Measurements from ENCODE around the gene CD244.

CD244 gene

DNA sequence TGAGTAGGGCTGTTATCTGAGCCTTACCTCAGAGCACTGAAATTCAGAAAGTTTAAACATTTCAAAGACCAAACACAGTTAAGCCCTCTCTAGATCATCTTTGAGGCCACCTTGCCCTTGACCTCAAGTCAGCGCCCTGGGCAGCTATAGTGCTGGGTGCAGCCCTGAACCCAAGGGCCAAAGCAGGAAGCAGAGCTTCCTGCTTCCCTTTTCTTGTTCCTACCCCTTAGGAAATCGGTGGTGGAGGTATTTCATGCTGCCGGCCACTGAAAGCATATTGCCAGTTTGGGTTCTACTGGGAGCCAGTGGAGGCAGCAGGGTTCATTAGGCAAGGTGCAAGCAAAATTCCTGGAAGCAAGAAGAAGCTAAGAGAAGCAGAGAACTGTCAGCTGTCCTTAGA, 26.1 kb downstream of the CD244 start:
- Histone ChIP-seq H3K9ac (ENCODE audit: low read depth in 1 of 2, low read length in 2 of 2) (no peak overlapping the region), H3K27me3 (ENCODE audit: control insufficient read depth in 1 of 2, insufficient read depth in 2 of 2, low read length in 2 of 2) (no peaks in the 10 kb centered on the region), H3K36me3 (ENCODE audit: control insufficient read depth in 1 of 2, insufficient read depth in 2 of 2, low read length in 2 of 2) (no peaks in the 10 kb centered on the region), H3K4me3 (ENCODE audit: low read depth in 1 of 2, low read length in 2 of 2) (no peak overlapping the region), H3K9me3 (ENCODE audit: control insufficient read depth in 1 of 2, low read length in 2 of 2) (no peaks in the 10 kb centered on the region), H3K4me1 (ENCODE audit: control insufficient read depth in 1 of 2, insufficient read depth in 2 of 2, low read length in 2 of 2) (peaks cover 9 to 22% of the 10 kb centered on the region in 2 donors), H3K27ac (ENCODE audit: low read depth, low read length) (no peak overlapping the region)

DNA sequence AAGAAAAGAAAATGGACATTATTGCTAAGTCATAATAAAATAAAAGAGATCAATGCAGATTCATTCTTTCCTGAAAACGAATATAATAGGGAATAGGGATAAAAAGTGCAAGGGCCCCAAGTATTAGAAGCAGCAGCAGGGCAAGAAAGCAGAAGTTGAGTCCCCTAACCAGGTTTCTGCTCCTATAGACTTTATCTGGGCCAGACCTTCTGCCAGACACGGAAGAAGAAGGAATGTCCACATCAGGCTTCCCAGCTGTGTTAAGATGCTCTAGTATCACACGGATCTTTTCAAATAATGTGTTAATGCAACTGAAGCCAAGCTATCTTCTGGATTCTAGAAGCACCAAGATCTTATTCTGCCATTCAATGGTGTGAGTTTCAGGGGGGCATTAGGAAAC, 26.9 kb downstream of the CD244 start:
- H3K4me1 ChIP-seq (ENCODE audit: control insufficient read depth in 1 of 2, insufficient read depth in 2 of 2, low read length in 2 of 2): peaks cover 9 to 22% of the 10 kb centered on the region in 2 donors
- no peak overlapping the region for H3K4me3 ChIP-seq (ENCODE audit: low read depth in 1 of 2, low read length in 2 of 2)
- H3K36me3 ChIP-seq (ENCODE audit: control insufficient read depth in 1 of 2, insufficient read depth in 2 of 2, low read length in 2 of 2): no peaks in the 10 kb centered on the region
- H3K9ac ChIP-seq (ENCODE audit: low read depth in 1 of 2, low read length in 2 of 2): no peak overlapping the region
- H3K27me3 ChIP-seq (ENCODE audit: control insufficient read depth in 1 of 2, insufficient read depth in 2 of 2, low read length in 2 of 2): no peaks in the 10 kb centered on the region
- H3K27ac ChIP-seq (ENCODE audit: low read depth, low read length): no peak overlapping the region
- H3K9me3 ChIP-seq (ENCODE audit: control insufficient read depth in 1 of 2, low read length in 2 of 2): no peaks in the 10 kb centered on the region

DNA sequence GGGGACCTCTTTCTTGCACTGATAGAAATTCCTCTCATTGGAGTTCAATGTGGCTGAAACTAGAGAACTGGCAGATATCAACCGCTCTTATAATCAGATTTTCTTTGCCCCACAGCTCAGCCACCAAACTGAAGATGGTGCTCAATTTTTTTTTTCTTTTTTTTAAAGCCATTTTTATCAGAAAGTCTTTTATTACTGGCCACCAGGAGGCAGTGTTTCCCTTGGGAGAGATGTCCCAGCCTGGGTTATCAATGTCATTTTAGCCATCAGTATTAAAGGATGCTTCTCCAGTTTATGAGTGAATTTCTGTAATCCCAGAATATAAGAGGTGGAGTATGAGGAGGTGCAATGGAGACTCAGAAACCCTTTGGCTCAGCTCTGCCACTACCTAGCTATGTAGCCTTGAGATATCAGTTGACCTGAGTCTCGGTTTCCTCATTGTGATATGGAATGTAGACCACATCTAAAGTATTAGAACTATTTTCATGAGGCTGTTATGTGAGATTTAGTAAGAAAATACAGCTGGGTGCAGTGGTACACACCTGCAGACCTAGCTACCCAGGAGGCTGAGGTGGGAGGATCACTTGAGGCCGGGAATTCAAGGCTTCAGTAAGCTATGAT, 27.6 kb downstream of the CD244 start:
- Histone ChIP-seq H3K4me1 (ENCODE audit: control insufficient read depth in 1 of 2, insufficient read depth in 2 of 2, low read length in 2 of 2) (peaks cover 9 to 22% of the 10 kb centered on the region in 2 donors), H3K4me3 (ENCODE audit: low read depth in 1 of 2, low read length in 2 of 2) (no peak overlapping the region), H3K27me3 (ENCODE audit: control insufficient read depth in 1 of 2, insufficient read depth in 2 of 2, low read length in 2 of 2) (no peaks in the 10 kb centered on the region), H3K36me3 (ENCODE audit: control insufficient read depth in 1 of 2, insufficient read depth in 2 of 2, low read length in 2 of 2) (no peaks in the 10 kb centered on the region), H3K9me3 (ENCODE audit: control insufficient read depth in 1 of 2, low read length in 2 of 2) (no peaks in the 10 kb centered on the region), H3K27ac (ENCODE audit: low read depth, low read length) (no peak overlapping the region), H3K9ac (ENCODE audit: low read depth in 1 of 2, low read length in 2 of 2) (no peak overlapping the region)

GRCh38 chr1:160830321-160831153, 32.1 kb downstream of the CD244 start:
- Histone ChIP-seq H3K9ac (ENCODE audit: low read depth in 1 of 2, low read length in 2 of 2) (no peak overlapping the region), H3K27me3 (ENCODE audit: control insufficient read depth in 1 of 2, insufficient read depth in 2 of 2, low read length in 2 of 2) (no peaks in the 10 kb centered on the region), H3K4me1 (ENCODE audit: control insufficient read depth in 1 of 2, insufficient read depth in 2 of 2, low read length in 2 of 2) (peaks cover 0 to 3% of the 10 kb centered on the region in 2 donors), H3K9me3 (ENCODE audit: control insufficient read depth in 1 of 2, low read length in 2 of 2) (no peaks in the 10 kb centered on the region), H3K4me3 (ENCODE audit: low read depth in 1 of 2, low read length in 2 of 2) (no peak overlapping the region), H3K27ac (ENCODE audit: low read depth, low read length) (no peak overlapping the region), H3K36me3 (ENCODE audit: control insufficient read depth in 1 of 2, insufficient read depth in 2 of 2, low read length in 2 of 2) (no peaks in the 10 kb centered on the region)

DNA sequence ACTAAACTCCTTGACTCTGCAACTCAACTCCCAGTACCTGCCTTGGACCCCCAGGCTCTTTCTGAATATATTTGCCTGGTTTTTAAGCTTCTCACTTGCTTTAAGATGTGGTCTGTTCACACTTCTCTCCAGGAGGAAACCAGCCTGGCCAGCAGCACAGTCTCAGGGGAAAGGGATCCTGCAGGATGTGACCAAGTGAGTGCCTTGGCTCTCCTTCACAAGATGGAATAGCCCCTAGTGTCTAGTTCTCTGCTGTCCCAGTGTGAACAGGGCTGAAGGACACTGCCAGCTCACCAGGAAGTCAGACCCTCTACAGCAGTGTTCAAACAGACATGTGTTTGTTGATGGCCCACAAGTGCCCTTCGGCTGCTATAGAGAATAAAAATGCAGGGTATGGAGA, 32.9 kb downstream of the CD244 start:
- Histone ChIP-seq H3K27ac (ENCODE audit: low read depth, low read length) (no peak overlapping the region), H3K27me3 (ENCODE audit: control insufficient read depth in 1 of 2, insufficient read depth in 2 of 2, low read length in 2 of 2) (no peaks in the 10 kb centered on the region), H3K4me3 (ENCODE audit: low read depth in 1 of 2, low read length in 2 of 2) (no peak overlapping the region), H3K9me3 (ENCODE audit: control insufficient read depth in 1 of 2, low read length in 2 of 2) (no peaks in the 10 kb centered on the region), H3K9ac (ENCODE audit: low read depth in 1 of 2, low read length in 2 of 2) (no peak overlapping the region), H3K4me1 (ENCODE audit: control insufficient read depth in 1 of 2, insufficient read depth in 2 of 2, low read length in 2 of 2) (no peaks in the 10 kb centered on the region), H3K36me3 (ENCODE audit: control insufficient read depth in 1 of 2, insufficient read depth in 2 of 2, low read length in 2 of 2) (no peaks in the 10 kb centered on the region)

GRCh38 chr1:160827418-160827817, 35.3 kb downstream of the CD244 start:
- Histone ChIP-seq H3K4me1 (ENCODE audit: control insufficient read depth in 1 of 2, insufficient read depth in 2 of 2, low read length in 2 of 2) (no peaks in the 10 kb centered on the region), H3K4me3 (ENCODE audit: low read depth in 1 of 2, low read length in 2 of 2) (no peak overlapping the region), H3K9me3 (ENCODE audit: control insufficient read depth in 1 of 2, low read length in 2 of 2) (no peaks in the 10 kb centered on the region), H3K27ac (ENCODE audit: low read depth, low read length) (no peak overlapping the region), H3K36me3 (ENCODE audit: control insufficient read depth in 1 of 2, insufficient read depth in 2 of 2, low read length in 2 of 2) (no peaks in the 10 kb centered on the region), H3K9ac (ENCODE audit: low read depth in 1 of 2, low read length in 2 of 2) (no peak overlapping the region), H3K27me3 (ENCODE audit: control insufficient read depth in 1 of 2, insufficient read depth in 2 of 2, low read length in 2 of 2) (no peaks in the 10 kb centered on the region)

GRCh38 chr1:160826546-160826945, 36.1 kb downstream of the CD244 start:
- H3K36me3 ChIP-seq (ENCODE audit: control insufficient read depth in 1 of 2, insufficient read depth in 2 of 2, low read length in 2 of 2): no peaks in the 10 kb centered on the region
- no peak overlapping the region for H3K9ac ChIP-seq (ENCODE audit: low read depth in 1 of 2, low read length in 2 of 2)
- no peaks in the 10 kb centered on the region for H3K4me1 ChIP-seq (ENCODE audit: control insufficient read depth in 1 of 2, insufficient read depth in 2 of 2, low read length in 2 of 2)
- H3K4me3 ChIP-seq (ENCODE audit: low read depth in 1 of 2, low read length in 2 of 2): no peak overlapping the region
- no peaks in the 10 kb centered on the region for H3K9me3 ChIP-seq (ENCODE audit: control insufficient read depth in 1 of 2, low read length in 2 of 2)
- H3K27me3 ChIP-seq (ENCODE audit: control insufficient read depth in 1 of 2, insufficient read depth in 2 of 2, low read length in 2 of 2): no peaks in the 10 kb centered on the region
- no peak overlapping the region for H3K27ac ChIP-seq (ENCODE audit: low read depth, low read length)

GRCh38 chr1:160823296-160823695, 39.4 kb downstream of the CD244 start:
- no peak overlapping the region for H3K27ac ChIP-seq (ENCODE audit: low read depth, low read length)
- H3K4me3 ChIP-seq (ENCODE audit: low read depth in 1 of 2, low read length in 2 of 2): no peak overlapping the region
- no peaks in the 10 kb centered on the region for H3K4me1 ChIP-seq (ENCODE audit: control insufficient read depth in 1 of 2, insufficient read depth in 2 of 2, low read length in 2 of 2)
- H3K9me3 ChIP-seq (ENCODE audit: control insufficient read depth in 1 of 2, low read length in 2 of 2): no peaks in the 10 kb centered on the region
- H3K27me3 ChIP-seq (ENCODE audit: control insufficient read depth in 1 of 2, insufficient read depth in 2 of 2, low read length in 2 of 2): no peaks in the 10 kb centered on the region
- no peaks in the 10 kb centered on the region for H3K36me3 ChIP-seq (ENCODE audit: control insufficient read depth in 1 of 2, insufficient read depth in 2 of 2, low read length in 2 of 2)
- H3K9ac ChIP-seq (ENCODE audit: low read depth in 1 of 2, low read length in 2 of 2): no peak overlapping the region

GRCh38 chr1:160821627-160822026, 41.1 kb downstream of the CD244 start:
- Histone ChIP-seq H3K27ac (ENCODE audit: low read depth, low read length) (no peak overlapping the region), H3K4me3 (ENCODE audit: low read depth in 1 of 2, low read length in 2 of 2) (no peak overlapping the region), H3K9ac (ENCODE audit: low read depth in 1 of 2, low read length in 2 of 2) (no peak overlapping the region), H3K9me3 (ENCODE audit: control insufficient read depth in 1 of 2, low read length in 2 of 2) (no peaks in the 10 kb centered on the region), H3K36me3 (ENCODE audit: control insufficient read depth in 1 of 2, insufficient read depth in 2 of 2, low read length in 2 of 2) (no peaks in the 10 kb centered on the region), H3K27me3 (ENCODE audit: control insufficient read depth in 1 of 2, insufficient read depth in 2 of 2, low read length in 2 of 2) (no peaks in the 10 kb centered on the region), H3K4me1 (ENCODE audit: control insufficient read depth in 1 of 2, insufficient read depth in 2 of 2, low read length in 2 of 2) (no peaks in the 10 kb centered on the region)

- Histone ChIP-seq H3K9me3 (ENCODE audit: control insufficient read depth in 1 of 2, low read length in 2 of 2) (no peaks in the 10 kb centered on the region), H3K9ac (ENCODE audit: low read depth in 1 of 2, low read length in 2 of 2) (no peak overlapping the region), H3K27me3 (ENCODE audit: control insufficient read depth in 1 of 2, insufficient read depth in 2 of 2, low read length in 2 of 2) (no peaks in the 10 kb centered on the region), H3K4me1 (ENCODE audit: control insufficient read depth in 1 of 2, insufficient read depth in 2 of 2, low read length in 2 of 2) (no peaks in the 10 kb centered on the region), H3K27ac (ENCODE audit: low read depth, low read length) (no peak overlapping the region), H3K36me3 (ENCODE audit: control insufficient read depth in 1 of 2, insufficient read depth in 2 of 2, low read length in 2 of 2) (no peaks in the 10 kb centered on the region), H3K4me3 (ENCODE audit: low read depth in 1 of 2, low read length in 2 of 2) (no peak overlapping the region)
These were observed 43.5 kb downstream of the CD244 start for GRCh38 chr1:160819186-160819585.
